Measurements from ENCODE around the gene RNF34.

- TF ChIP-seq, protein P1, sequence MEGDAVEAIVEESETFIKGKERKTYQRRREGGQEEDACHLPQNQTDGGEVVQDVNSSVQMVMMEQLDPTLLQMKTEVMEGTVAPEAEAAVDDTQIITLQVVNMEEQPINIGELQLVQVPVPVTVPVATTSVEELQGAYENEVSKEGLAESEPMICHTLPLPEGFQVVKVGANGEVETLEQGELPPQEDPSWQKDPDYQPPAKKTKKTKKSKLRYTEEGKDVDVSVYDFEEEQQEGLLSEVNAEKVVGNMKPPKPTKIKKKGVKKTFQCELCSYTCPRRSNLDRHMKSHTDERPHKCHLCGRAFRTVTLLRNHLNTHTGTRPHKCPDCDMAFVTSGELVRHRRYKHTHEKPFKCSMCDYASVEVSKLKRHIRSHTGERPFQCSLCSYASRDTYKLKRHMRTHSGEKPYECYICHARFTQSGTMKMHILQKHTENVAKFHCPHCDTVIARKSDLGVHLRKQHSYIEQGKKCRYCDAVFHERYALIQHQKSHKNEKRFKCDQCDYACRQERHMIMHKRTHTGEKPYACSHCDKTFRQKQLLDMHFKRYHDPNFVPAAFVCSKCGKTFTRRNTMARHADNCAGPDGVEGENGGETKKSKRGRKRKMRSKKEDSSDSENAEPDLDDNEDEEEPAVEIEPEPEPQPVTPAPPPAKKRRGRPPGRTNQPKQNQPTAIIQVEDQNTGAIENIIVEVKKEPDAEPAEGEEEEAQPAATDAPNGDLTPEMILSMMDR (IDR thresholded peaks at IDR 0.05) = no peak
- TF ChIP-seq POLR2A (IDR thresholded peaks at IDR 0.05) = no peak
- TF ChIP-seq EP300 (IDR thresholded peaks at IDR 0.05) = no peak
- no peak for TF ChIP-seq POLR2AphosphoS5 (IDR thresholded peaks at IDR 0.05)
Measured at GRCh38 chr12:121390856-121391255, 9.1 kb upstream of the RNF34 start.
